Neuronal stem cell (in vitro differentiated cells): Measurements from ENCODE around the gene WDR59.

ENCODE experiments used
- DNase-seq: peaks from one replicate; pipeline ENCODE4 v3.0.0-alpha.2; 2013; ENCODE audit warnings: low spot score
- H2AFZ ChIP-seq: one replicate; pipeline ENCODE4 v1.6.1; 2013; ENCODE audit warnings: mild to moderate bottlenecking, low read length, inconsistent platforms
- H2AK5ac ChIP-seq: 2 replicates; pipeline ENCODE4 v1.6.1; 2013; ENCODE audit warnings: low read depth, mild to moderate bottlenecking, inconsistent platforms, low read length, moderate library complexity, mixed read lengths
- H2BK120ac ChIP-seq: 2 replicates; pipeline ENCODE4 v1.6.1; 2013; ENCODE audit warnings: low read depth, mild to moderate bottlenecking, inconsistent platforms, low read length, moderate library complexity, mixed read lengths
- H2BK12ac ChIP-seq: one replicate; pipeline ENCODE4 v1.6.1; 2013; ENCODE audit warnings: low read length, inconsistent platforms
- H2BK15ac ChIP-seq: 2 replicates; pipeline ENCODE4 v1.6.1; 2013; ENCODE audit warnings: mild to moderate bottlenecking, low read length, inconsistent platforms, mixed read lengths
- H2BK5ac ChIP-seq: one replicate; pipeline ENCODE4 v1.6.1; 2013; ENCODE audit warnings: inconsistent platforms, mild to moderate bottlenecking, low read length, moderate library complexity
- H3K14ac ChIP-seq: one replicate; pipeline ENCODE4 v1.6.1; 2013; ENCODE audit warnings: low read length, inconsistent platforms
- H3K18ac ChIP-seq: 2 replicates; pipeline ENCODE4 v1.6.1; 2013; ENCODE audit warnings: low read length, inconsistent platforms
- H3K23ac ChIP-seq: 2 replicates; pipeline ENCODE4 v1.6.1; 2013; ENCODE audit warnings: low read depth, mild to moderate bottlenecking, mixed read lengths, low read length, inconsistent platforms; ENCODE audit not compliant: poor library complexity
- H3K27ac ChIP-seq: replicated peaks from 3 replicates; pipeline ENCODE4 v1.5.1; 2013; ENCODE audit warnings: low read length, inconsistent platforms
- H3K27me3 ChIP-seq, 3 experiments: 2 replicates each; pipeline ENCODE4 v1.6.1; 2013; ENCODE audit warnings: low read length in 3 of 3, mild to moderate bottlenecking in 2 of 3, inconsistent platforms in 1 of 3, low read depth in 1 of 3, mixed read lengths in 1 of 3, moderate library complexity in 1 of 3; ENCODE audit not compliant: control insufficient read depth in 3 of 3, insufficient read depth in 3 of 3
- H3K36me3 ChIP-seq, 2 donors: replicated peaks in 1 of 2; 2 replicates each; pipeline ENCODE4 v1.6.1; 2013; ENCODE audit warnings: low read length in 2 of 2; ENCODE audit not compliant: control insufficient read depth in 2 of 2, insufficient read depth in 2 of 2
- H3K4ac ChIP-seq: 2 replicates; pipeline ENCODE4 v1.6.1; 2013; ENCODE audit warnings: inconsistent platforms, mild to moderate bottlenecking, low read length, moderate library complexity
- H3K4me1 ChIP-seq, 2 donors: 1 replicate in 1 of 2; 2 replicates in 1 of 2; pipeline ENCODE4 v1.6.1; 2013; ENCODE audit warnings: low read length in 2 of 2, low read depth in 1 of 2; ENCODE audit not compliant: control insufficient read depth in 2 of 2, insufficient read depth in 1 of 2
- H3K4me2 ChIP-seq: one replicate; pipeline ENCODE4 v1.6.1; 2013; ENCODE audit warnings: mild to moderate bottlenecking, low read length, inconsistent platforms; ENCODE audit not compliant: insufficient read depth, poor library complexity, severe bottlenecking
- H3K4me3 ChIP-seq, 2 donors: 2 replicates each; pipeline ENCODE4 v1.5.1; 2013; ENCODE audit warnings: low read length in 2 of 2, mild to moderate bottlenecking in 2 of 2, inconsistent platforms in 1 of 2, moderate library complexity in 1 of 2
- H3K79me1 ChIP-seq: one replicate; pipeline ENCODE4 v1.6.1; 2013; ENCODE audit warnings: low read depth, mild to moderate bottlenecking, inconsistent platforms, low read length, moderate library complexity
- H3K9ac ChIP-seq: one replicate; pipeline ENCODE4 v1.6.1; 2013; ENCODE audit warnings: mild to moderate bottlenecking, low read depth, low read length, inconsistent platforms; ENCODE audit not compliant: poor library complexity
- H3K9me3 ChIP-seq, 2 donors: replicated peaks in 1 of 2; 2 replicates each; pipeline versions ENCODE3 to v1.6.1; 2013; ENCODE audit warnings: low read length in 2 of 2, mild to moderate bottlenecking in 2 of 2, inconsistent platforms in 1 of 2, low read depth in 1 of 2, mixed read lengths in 1 of 2, moderate library complexity in 1 of 2; ENCODE audit not compliant: control insufficient read depth in 2 of 2, insufficient read depth in 1 of 2
- H4K8ac ChIP-seq: one replicate; pipeline ENCODE4 v1.6.1; 2013; ENCODE audit warnings: low read depth, mild to moderate bottlenecking, inconsistent platforms, low read length, moderate library complexity
- H4K91ac ChIP-seq: one replicate; pipeline ENCODE4 v1.6.1; 2013; ENCODE audit warnings: low read length, low read depth, mild to moderate bottlenecking, inconsistent platforms; ENCODE audit not compliant: poor library complexity
- WGBS, 2 donors: extraction: QIAGEN DNeasy Blood & Tissue Kit; methylation state at CpG; one replicate each; pipeline ENCODE4 v1.1.7; 2013; ENCODE audit warnings: missing lambda C conversion rate in 2 of 2, mixed read lengths in 1 of 2; ENCODE audit not compliant: insufficient read length in 2 of 2, insufficient replicate concordance in 1 of 2; ENCODE audit errors: extremely low coverage in 2 of 2; 5-methylcytosine and 5-hydroxymethylcytosine counted together

WDR59 gene

GRCh38 chr16:74951681-74952080 is 33.2 kb downstream of the WDR59 start:
- Histone ChIP-seq H3K36me3 (peaks cover 18 to 88% of the 10 kb centered on the region in 2 donors), H3K9ac (no peak overlapping the region), H3K4ac (no peak overlapping the region), H4K8ac (no peak overlapping the region), H3K27ac (no peak overlapping the region), H3K18ac (no peak overlapping the region), H2AK5ac (no peak overlapping the region), H3K4me3 (no peak overlapping the region), H3K27me3 (no peaks in the 10 kb centered on the region), H2BK120ac (no peak overlapping the region), H3K9me3 (peaks cover 0 to 9% of the 10 kb centered on the region in 2 donors), H3K23ac (no peak overlapping the region), H3K14ac (no peak overlapping the region), H3K4me1 (peaks cover 0 to 3% of the 10 kb centered on the region in 2 donors), H2BK15ac (no peak overlapping the region), H2BK12ac (no peak overlapping the region), H2AFZ (no peak overlapping the region), H4K91ac (no peak overlapping the region), H2BK5ac (no peak overlapping the region), H3K4me2 (no peak overlapping the region), H3K79me1 (no peaks in the 10 kb centered on the region)
- DNase-seq: no peak
- no CpG with 5 or more reads among the region's 4 CpGs for WGBS, 2 donors

GRCh38 chr16:74951206-74951605 is 33.7 kb downstream of the WDR59 start:
- WGBS, 2 donors: no CpG with 5 or more reads among the region's 11 CpGs
- Histone ChIP-seq H3K79me1 (no peaks in the 10 kb centered on the region), H3K27ac (no peak overlapping the region), H2BK5ac (no peak overlapping the region), H3K14ac (no peak overlapping the region), H3K4me1 (peaks cover 0 to 3% of the 10 kb centered on the region in 2 donors), H2AFZ (no peak overlapping the region), H3K18ac (no peak overlapping the region), H3K9me3 (peaks cover 0 to 9% of the 10 kb centered on the region in 2 donors), H4K91ac (no peak overlapping the region), H2BK12ac (no peak overlapping the region), H3K9ac (no peak overlapping the region), H3K27me3 (no peaks in the 10 kb centered on the region), H3K4ac (no peak overlapping the region), H2AK5ac (no peak overlapping the region), H4K8ac (no peak overlapping the region), H2BK120ac (no peak overlapping the region), H3K36me3 (peaks cover 16 to 87% of the 10 kb centered on the region in 2 donors), H3K23ac (no peak overlapping the region), H3K4me3 (no peak overlapping the region), H2BK15ac (no peak overlapping the region), H3K4me2 (no peak overlapping the region)
- DNase-seq: no peak

- H3K27me3 ChIP-seq: no peaks in the 10 kb centered on the region
- H3K79me1 ChIP-seq: no peaks in the 10 kb centered on the region
- H4K91ac ChIP-seq: no peak overlapping the region
- no peak for DNase-seq
- no peak overlapping the region for H2BK120ac ChIP-seq
- H2BK15ac ChIP-seq: no peak overlapping the region
- no peak overlapping the region for H2AK5ac ChIP-seq
- H3K18ac ChIP-seq: no peak overlapping the region
- H3K27ac ChIP-seq: no peak overlapping the region
- no peak overlapping the region for H3K14ac ChIP-seq
- H3K4ac ChIP-seq: no peak overlapping the region
- no peak overlapping the region for H3K23ac ChIP-seq
- no CpG with 5 or more reads among the region's 7 CpGs for whole genome bisulfite sequencing, 2 donors
- H4K8ac ChIP-seq: no peak overlapping the region
- no peak overlapping the region for H3K4me2 ChIP-seq
- H3K36me3 ChIP-seq: peaks cover 14 to 85% of the 10 kb centered on the region in 2 donors
- H2AFZ ChIP-seq: no peak overlapping the region
- peak overlapping the region in 1 of 2 donors; percentile 62 for H3K4me3 ChIP-seq
- H3K4me1 ChIP-seq: peaks cover 0 to 3% of the 10 kb centered on the region in 2 donors
- no peak overlapping the region for H3K9ac ChIP-seq
- no peak overlapping the region for H2BK5ac ChIP-seq
- H3K9me3 ChIP-seq: peaks cover 0 to 9% of the 10 kb centered on the region in 2 donors
- no peak overlapping the region for H2BK12ac ChIP-seq
These were observed 34.4 kb downstream of the WDR59 start for GRCh38 chr16:74950511-74950910.

GRCh38 chr16:74949309-74949708 is 35.6 kb downstream of the WDR59 start:
- Histone ChIP-seq H3K27me3 (no peaks in the 10 kb centered on the region), H3K36me3 (peaks cover 8 to 80% of the 10 kb centered on the region in 2 donors), H2BK5ac (no peak overlapping the region), H3K14ac (no peak overlapping the region), H2BK15ac (no peak overlapping the region), H3K79me1 (no peaks in the 10 kb centered on the region), H2AK5ac (no peak overlapping the region), H3K27ac (no peak overlapping the region), H3K4me2 (no peak overlapping the region), H3K4me3 (no peak overlapping the region), H2BK120ac (no peak overlapping the region), H3K9ac (no peak overlapping the region), H3K4ac (no peak overlapping the region), H3K18ac (no peak overlapping the region), H3K23ac (no peak overlapping the region), H2BK12ac (no peak overlapping the region), H3K9me3 (peaks cover 0 to 4% of the 10 kb centered on the region in 2 donors), H3K4me1 (peaks cover 0 to 3% of the 10 kb centered on the region in 2 donors), H4K8ac (no peak overlapping the region), H2AFZ (no peak overlapping the region), H4K91ac (no peak overlapping the region)
- no CpG with 5 or more reads among the region's 3 CpGs for WGBS, 2 donors
- DNase-seq: no peak
